Fibroblast of skin of back (primary cell): ENCODE data around the gene RNF103.

Experiments
- DNase-seq: peaks from one replicate; pipeline ENCODE4 v3.0.0-alpha.2; 2013

The RNF103 gene

GRCh38 chr2:86563650-86564061 lies 60.0 kb downstream of the RNF103 start:
- DNase-seq, result no peak

DNA sequence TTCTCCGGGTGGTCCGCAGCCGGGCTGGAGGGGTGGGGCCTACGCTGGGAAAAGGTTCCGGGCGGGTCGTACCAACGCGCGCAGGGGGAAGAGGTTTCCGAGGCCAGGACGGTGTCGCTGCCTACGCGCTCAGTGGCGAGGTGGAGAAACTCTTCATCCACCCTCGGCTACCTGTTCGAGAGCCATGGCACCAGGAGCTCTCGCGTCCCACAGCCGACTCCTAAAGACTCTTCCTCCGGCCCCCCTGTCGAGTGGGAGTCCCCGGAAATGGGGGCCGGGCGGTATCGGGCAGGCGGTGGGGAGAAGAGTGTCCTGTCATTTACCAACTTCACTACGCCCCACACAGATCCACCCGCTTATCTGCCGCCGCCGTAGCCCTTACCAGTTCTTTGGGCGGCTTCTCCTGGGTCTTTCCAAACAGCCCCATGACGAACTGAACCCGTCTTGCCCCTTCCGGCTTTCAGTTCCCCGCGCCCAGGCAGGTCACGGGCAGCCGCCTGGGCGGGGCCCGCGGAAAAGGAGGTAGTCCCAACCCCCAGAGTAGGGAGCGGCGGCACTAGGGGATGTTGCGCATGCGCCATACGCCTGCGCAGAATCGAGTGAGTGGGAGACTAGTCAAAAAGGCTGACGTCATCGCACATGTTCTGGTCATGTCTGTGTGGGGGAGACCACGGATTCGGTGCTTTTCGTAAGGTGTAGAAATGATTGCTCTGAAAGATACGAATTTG lies 60.6 kb downstream of the RNF103 start, which contains the start of gene CHMP3:
Gene CHMP3, minus strand, starts transcription at position 522 of the 728 bp plus-strand sequence. Its CDS starts 95 bp downstream, at position 427.
- DNase-seq, result peak; percentile 97

DNA sequence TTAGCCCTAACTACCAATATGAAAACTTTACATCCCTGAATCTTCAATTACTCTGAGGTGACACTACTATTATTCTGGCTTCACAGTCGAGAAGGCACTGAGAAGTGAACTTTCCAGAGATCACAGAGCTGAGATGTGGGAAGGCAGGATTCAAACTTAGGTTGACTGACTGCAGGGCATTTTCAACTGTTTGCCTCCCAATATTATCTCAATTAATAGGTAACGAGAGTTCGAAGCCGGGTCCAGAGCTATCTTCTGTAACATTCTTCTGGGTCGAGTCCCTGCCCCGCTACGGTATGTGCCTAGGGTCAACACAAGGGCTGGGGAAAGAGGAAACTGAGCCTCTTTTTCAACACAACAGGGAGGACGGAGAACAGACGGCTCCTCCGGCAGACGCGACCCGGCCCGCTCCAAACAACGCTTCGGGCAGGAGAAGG lies 61.2 kb downstream of the RNF103 start:
- DNase-seq, result no peak

- DNase-seq, result peak; percentile 14
Observed at GRCh38 chr2:86557836-86558235, 65.8 kb downstream of the RNF103 start.

- DNase-seq, result no peak
Observed at GRCh38 chr2:86556508-86556907, 67.2 kb downstream of the RNF103 start.
